B cell (primary cell): Measurements from ENCODE around the gene TSC2. TPM values are rescaled to one million over a fixed set of nuclear protein-coding genes. Genes with fewer than 3 reads are reported as not detected.

ENCODE experiments used
- ATAC-seq: fragments of 200-7000 bp; cut with Tn5 transposase; one replicate; pipeline ENCODE4 v1.10.0; 2021; ENCODE audit warnings: low read depth, mild to moderate bottlenecking, moderate number of reproducible peaks, moderate library complexity
- CTCF ChIA-PET: fragments of 350-600 bp; sonication (Branson Sonifier 250); formaldehyde crosslinking; loops from one replicate; lab custom pipeline; 2021; ENCODE audit warnings: antibody characterized with exemption, inconsistent platforms; lab: Charles Lee
- POLR2A ChIA-PET: fragments of 350-600 bp; sonication (Branson Sonifier 250); formaldehyde crosslinking; loops from one replicate; lab custom pipeline; 2021; ENCODE audit warnings: antibody characterized with exemption; lab: Charles Lee
- DNase-seq: peaks from one replicate; pipeline ENCODE4 v3.0.0; 2013
- H2AFZ ChIP-seq: 2 replicates; pipeline ENCODE4 v1.6.1; 2012; ENCODE audit warnings: mild to moderate bottlenecking, low read depth, low read length; ENCODE audit not compliant: insufficient read depth, poor library complexity, severe bottlenecking
- H3K27ac ChIP-seq, 2 donors: 1 replicate in 1 of 2; 2 replicates in 1 of 2; pipeline ENCODE4 v1.5.1; 2012 to 2013; ENCODE audit warnings: low read length in 2 of 2, mild to moderate bottlenecking in 2 of 2, moderate library complexity in 1 of 2
- H3K27me3 ChIP-seq, 4 experiments: fragments of 200-600 bp in 1 of 4; sonication (generic) in 1 of 4; replicated peaks in 1 of 4; 1 replicate in 2 of 4; 2 replicates in 2 of 4; pipeline versions ENCODE4 v1.6.1 to v1.7.0; 2013 to 2016; ENCODE audit warnings: low read length in 3 of 4, mild to moderate bottlenecking in 2 of 4, mixed read lengths in 1 of 4, moderate library complexity in 1 of 4; ENCODE audit not compliant: insufficient read depth in 4 of 4, control insufficient read depth in 3 of 4; ENCODE audit errors: control extremely low read depth in 1 of 4
- H3K36me3 ChIP-seq, 2 experiments: replicated peaks in 1 of 2; 1 replicate in 1 of 2; 2 replicates in 1 of 2; pipeline versions ENCODE4 v1.6.1 to v1.7.1; 2013; ENCODE audit warnings: low read length in 1 of 2; ENCODE audit not compliant: insufficient read depth in 2 of 2, control insufficient read depth in 1 of 2; ENCODE audit errors: control extremely low read depth in 1 of 2, extremely low read depth in 1 of 2
- H3K4me1 ChIP-seq, 2 donors: fragments of 200-600 bp in 1 of 2; sonication (generic) in 1 of 2; 1 replicate in 1 of 2; 2 replicates in 1 of 2; pipeline versions ENCODE4 v1.5.1 to v1.6.1; 2013 to 2017; ENCODE audit warnings: low read length in 2 of 2; ENCODE audit not compliant: control insufficient read depth in 2 of 2, insufficient read depth in 2 of 2
- H3K4me2 ChIP-seq: replicated peaks from 2 replicates; pipeline ENCODE3; 2012; ENCODE audit warnings: mild to moderate bottlenecking, low read depth, low read length; ENCODE audit not compliant: poor library complexity, severe bottlenecking
- H3K4me3 ChIP-seq, 5 experiments: fragments of 200-600 bp in 1 of 5; sonication (generic) in 1 of 5; 1 replicate in 3 of 5; 2 replicates in 2 of 5; pipeline versions ENCODE4 v1.5.1 to v1.7.0; 2011 to 2016; ENCODE audit warnings: low read length in 4 of 5, mild to moderate bottlenecking in 4 of 5, low read depth in 2 of 5, control low read depth in 1 of 5, moderate library complexity in 1 of 5; ENCODE audit not compliant: insufficient read depth in 1 of 5; ENCODE audit errors: control extremely low read depth in 1 of 5, extremely low read depth in 1 of 5
- H3K79me2 ChIP-seq: fragments of 200-600 bp; sonication (generic); one replicate; pipeline ENCODE4 v1.6.0; 2016; ENCODE audit warnings: low read length; ENCODE audit not compliant: control insufficient read depth, insufficient read depth
- H3K9ac ChIP-seq: fragments of 200-600 bp; sonication (generic); 2 replicates; pipeline ENCODE4 v1.6.1; 2017; ENCODE audit warnings: mild to moderate bottlenecking, low read length, moderate library complexity
- H3K9me3 ChIP-seq, 3 donors: one replicate each; pipeline versions ENCODE4 v1.6.1 to v1.7.1; 2013; ENCODE audit warnings: low read length in 2 of 3; ENCODE audit not compliant: control insufficient read depth in 2 of 3, insufficient read depth in 1 of 3; ENCODE audit errors: control extremely low read depth in 1 of 3
- H4K20me1 ChIP-seq: 2 replicates; pipeline ENCODE4 v1.6.0; 2012; ENCODE audit warnings: mild to moderate bottlenecking, low read length; ENCODE audit not compliant: insufficient read depth, control insufficient read depth, poor library complexity, severe bottlenecking
- H3K27ac Mint-ChIP-seq: one replicate; pipeline ENCODE4 v1.8.0; 2021; ENCODE audit warnings: mixed read lengths
- H3K27me3 Mint-ChIP-seq: one replicate; pipeline ENCODE4 v1.8.0; 2021; ENCODE audit warnings: mixed read lengths
- H3K4me1 Mint-ChIP-seq: one replicate; pipeline ENCODE4 v1.8.0; 2021; ENCODE audit warnings: mixed read lengths
- H3K4me3 Mint-ChIP-seq: one replicate; pipeline ENCODE4 v1.8.0; 2021; ENCODE audit warnings: mixed read lengths
- H3K9me3 Mint-ChIP-seq: one replicate; pipeline ENCODE4 v1.8.0; 2022; ENCODE audit warnings: mixed read lengths; ENCODE audit not compliant: insufficient read depth
- EZH2 ChIP-seq: IDR thresholded peaks from 2 replicates; pipeline ENCODE4 v1.6.1; 2012; ENCODE audit warnings: borderline replicate concordance, low read depth, mild to moderate bottlenecking, moderate library complexity, low read length; ENCODE audit not compliant: insufficient read depth, poor library complexity, severe bottlenecking
- WGBS: methylation state at CpG from one replicate; pipeline ENCODE4 v1.1.5; 2013; ENCODE audit warnings: missing lambda C conversion rate; ENCODE audit not compliant: insufficient coverage; 5-methylcytosine and 5-hydroxymethylcytosine counted together
- intact Hi-C: fragments of 100-400 bp; cut with micrococcal nuclease; formaldehyde crosslinking; loops from one replicate; pipeline ENCODE4 v1.10.0; 2022
- polyA plus RNA-seq: library from polyadenylated mRNA; depleted of rRNA; stranded (reverse); fragments of >200 nt; gene quantifications from 2 replicates; pipeline ENCODE4 v1.2.3, GENCODE V29; 2012
- total RNA-seq, 2 donors: library from RNA; stranded (reverse); fragments of 120-200 nt in 1 of 2; gene quantifications; 1 replicate in 1 of 2; 2 replicates in 1 of 2; pipeline versions ENCODE4 v1.2.3 to v1.2.4, GENCODE V29; 2013 to 2022
- TF ChIP-seq, protein P1 (sequence below): fragments of 200-600 bp; IDR thresholded peaks from one replicate; pipeline ENCODE4 v1.8.0; 2022; ENCODE audit warnings: antibody characterized with exemption, mild to moderate bottlenecking

The TSC2 gene
- total and polyA plus RNA-seq, 2 donors (not counting 1 experiment from before 2014, with no cell fraction given): 128 to 194 TPM

DNA sequence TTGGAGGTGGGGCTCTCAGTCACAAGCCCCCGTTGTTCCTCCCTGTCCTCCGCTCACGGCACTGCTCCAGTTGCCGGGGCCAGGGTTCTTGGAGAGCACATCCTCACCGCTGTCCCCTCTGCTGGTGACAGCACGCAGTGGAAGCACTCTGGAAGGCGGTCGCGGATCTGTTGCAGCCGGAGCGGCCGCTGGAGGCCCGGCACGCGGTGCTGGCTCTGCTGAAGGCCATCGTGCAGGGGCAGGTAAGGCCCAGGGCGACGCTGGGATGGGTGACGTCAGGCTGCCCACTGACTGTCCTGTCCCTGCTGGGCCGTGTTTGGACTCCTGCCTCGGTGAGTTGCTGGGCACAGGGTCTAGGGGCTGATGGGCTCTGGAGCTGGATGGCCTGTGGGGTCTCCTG lies 5.4 kb downstream of the TSC2 start:
- ATAC-seq (no peak), DNase-seq (no peak)
- Mint-ChIP-seq H3K4me1 (peaks cover 7% of the 10 kb centered on the region), H3K27ac (no peak overlapping the region), H3K4me3 (no peak overlapping the region), H3K9me3 (no peaks in the 10 kb centered on the region), H3K27me3 (no peaks in the 10 kb centered on the region)
- H4K20me1 ChIP-seq: no peaks in the 10 kb centered on the region
- no peaks in the 10 kb centered on the region for H3K27me3 ChIP-seq
- H3K4me3 ChIP-seq: no peak overlapping the region
- H3K9ac ChIP-seq: no peak overlapping the region
- no peaks in the 10 kb centered on the region for H3K9me3 ChIP-seq
- no peak overlapping the region for H3K27ac ChIP-seq
- no peak for TF ChIP-seq EZH2
- peaks cover 37% of the 10 kb centered on the region for H3K79me2 ChIP-seq
- peaks cover 7% of the 10 kb centered on the region in 2 donors for H3K4me1 ChIP-seq
- intact Hi-C loops: no loop called here
- no peak overlapping the region for H2AFZ ChIP-seq
- POLR2A ChIA-PET: no interaction called here
- CTCF ChIA-PET: no interaction called here
- H3K4me2 ChIP-seq: no peak overlapping the region
- WGBS: 98% methylated on average over 20 of the region's 21 CpGs
- peaks cover 0 to 50% of the 10 kb centered on the region in 2 experiments for H3K36me3 ChIP-seq

DNA sequence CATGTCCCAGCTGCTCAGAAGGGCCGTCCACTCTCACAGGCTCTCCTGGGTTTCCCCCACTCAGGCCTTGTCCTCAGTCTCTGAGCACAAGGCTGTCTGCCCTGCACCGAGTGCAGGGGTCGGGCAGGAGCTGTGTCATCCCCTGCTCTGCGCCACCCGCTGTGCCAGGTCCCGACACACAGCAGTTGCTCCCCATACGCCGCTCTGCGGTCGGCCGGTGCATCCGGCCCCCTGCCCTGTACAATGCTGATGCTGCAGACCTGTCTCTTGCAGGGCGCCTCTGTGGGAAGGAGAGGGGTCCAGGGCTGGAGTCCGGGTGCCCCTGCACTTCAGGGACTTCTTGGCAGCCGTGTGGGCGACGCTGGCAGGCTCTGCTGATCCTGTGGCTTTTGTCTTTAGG lies 6.1 kb downstream of the TSC2 start:
- Histone ChIP-seq H3K36me3 (peaks cover 0 to 54% of the 10 kb centered on the region in 2 experiments), H3K9me3 (no peaks in the 10 kb centered on the region), H2AFZ (no peak overlapping the region), H3K4me1 (peaks cover 0 to 1% of the 10 kb centered on the region in 2 donors), H3K79me2 (peaks cover 30% of the 10 kb centered on the region), H3K4me2 (no peak overlapping the region), H3K4me3 (no peak overlapping the region), H4K20me1 (no peaks in the 10 kb centered on the region), H3K27me3 (no peaks in the 10 kb centered on the region), H3K27ac (no peak overlapping the region), H3K9ac (no peak overlapping the region)
- TF ChIP-seq, protein P1, sequence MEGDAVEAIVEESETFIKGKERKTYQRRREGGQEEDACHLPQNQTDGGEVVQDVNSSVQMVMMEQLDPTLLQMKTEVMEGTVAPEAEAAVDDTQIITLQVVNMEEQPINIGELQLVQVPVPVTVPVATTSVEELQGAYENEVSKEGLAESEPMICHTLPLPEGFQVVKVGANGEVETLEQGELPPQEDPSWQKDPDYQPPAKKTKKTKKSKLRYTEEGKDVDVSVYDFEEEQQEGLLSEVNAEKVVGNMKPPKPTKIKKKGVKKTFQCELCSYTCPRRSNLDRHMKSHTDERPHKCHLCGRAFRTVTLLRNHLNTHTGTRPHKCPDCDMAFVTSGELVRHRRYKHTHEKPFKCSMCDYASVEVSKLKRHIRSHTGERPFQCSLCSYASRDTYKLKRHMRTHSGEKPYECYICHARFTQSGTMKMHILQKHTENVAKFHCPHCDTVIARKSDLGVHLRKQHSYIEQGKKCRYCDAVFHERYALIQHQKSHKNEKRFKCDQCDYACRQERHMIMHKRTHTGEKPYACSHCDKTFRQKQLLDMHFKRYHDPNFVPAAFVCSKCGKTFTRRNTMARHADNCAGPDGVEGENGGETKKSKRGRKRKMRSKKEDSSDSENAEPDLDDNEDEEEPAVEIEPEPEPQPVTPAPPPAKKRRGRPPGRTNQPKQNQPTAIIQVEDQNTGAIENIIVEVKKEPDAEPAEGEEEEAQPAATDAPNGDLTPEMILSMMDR: no peak
- no peak for TF ChIP-seq EZH2
- DNase-seq (no peak), ATAC-seq (no peak)
- no peak overlapping the region for H3K4me3 Mint-ChIP-seq
- no peaks in the 10 kb centered on the region for H3K9me3 Mint-ChIP-seq
- ChIA-PET CTCF (no interaction called here), POLR2A (no interaction called here)
- no peaks in the 10 kb centered on the region for H3K27me3 Mint-ChIP-seq
- intact Hi-C loops: no loop called here
- H3K4me1 Mint-ChIP-seq: no peaks in the 10 kb centered on the region
- no peak overlapping the region for H3K27ac Mint-ChIP-seq
- 97% methylated on average over 17 of the region's 17 CpGs for WGBS
